ENCODE measurements around the gene UMOD. TPM values are rescaled to one million over a fixed set of nuclear protein-coding genes. Genes with fewer than 3 reads are reported as not detected.

The UMOD gene
- total RNA-seq, 1 donor from 2014 or later = not detected

DNA sequence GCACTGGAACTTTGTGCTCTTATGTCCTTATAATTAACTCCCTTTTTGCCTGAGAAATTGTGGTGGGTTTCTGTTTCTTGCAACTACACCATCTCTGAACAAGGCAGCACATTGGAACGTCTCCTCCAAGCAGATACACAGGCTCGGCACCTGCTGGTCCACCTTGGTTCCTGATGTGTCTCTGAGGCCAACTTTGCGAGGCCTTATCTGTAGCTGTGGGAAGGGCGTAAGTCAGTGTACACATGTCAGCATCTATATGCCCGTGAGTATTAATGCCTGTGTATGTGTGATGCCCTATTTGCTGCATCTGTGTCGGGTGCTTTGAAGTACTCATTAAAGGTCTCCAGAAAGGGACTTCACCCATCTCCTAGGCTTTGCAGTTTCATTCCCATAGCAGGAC lies 42.7 kb downstream of the UMOD start:
- H3K27ac Mint-ChIP-seq (ENCODE audit: unreplicated experiment) = no peak overlapping the region
- H3K36me3 Mint-ChIP-seq (ENCODE audit: unreplicated experiment) = no peaks in the 10 kb centered on the region
- DNase-seq = no peak
- no peak overlapping the region for H3K4me3 Mint-ChIP-seq (ENCODE audit: unreplicated experiment)
- no peaks in the 10 kb centered on the region for H3K4me1 Mint-ChIP-seq (ENCODE audit: low read depth, unreplicated experiment)
- H3K9me3 Mint-ChIP-seq (ENCODE audit: unreplicated experiment) = no peaks in the 10 kb centered on the region
- peaks cover 3% of the 10 kb centered on the region for H3K27me3 Mint-ChIP-seq (ENCODE audit: unreplicated experiment)
- TF ChIP-seq, protein P1, sequence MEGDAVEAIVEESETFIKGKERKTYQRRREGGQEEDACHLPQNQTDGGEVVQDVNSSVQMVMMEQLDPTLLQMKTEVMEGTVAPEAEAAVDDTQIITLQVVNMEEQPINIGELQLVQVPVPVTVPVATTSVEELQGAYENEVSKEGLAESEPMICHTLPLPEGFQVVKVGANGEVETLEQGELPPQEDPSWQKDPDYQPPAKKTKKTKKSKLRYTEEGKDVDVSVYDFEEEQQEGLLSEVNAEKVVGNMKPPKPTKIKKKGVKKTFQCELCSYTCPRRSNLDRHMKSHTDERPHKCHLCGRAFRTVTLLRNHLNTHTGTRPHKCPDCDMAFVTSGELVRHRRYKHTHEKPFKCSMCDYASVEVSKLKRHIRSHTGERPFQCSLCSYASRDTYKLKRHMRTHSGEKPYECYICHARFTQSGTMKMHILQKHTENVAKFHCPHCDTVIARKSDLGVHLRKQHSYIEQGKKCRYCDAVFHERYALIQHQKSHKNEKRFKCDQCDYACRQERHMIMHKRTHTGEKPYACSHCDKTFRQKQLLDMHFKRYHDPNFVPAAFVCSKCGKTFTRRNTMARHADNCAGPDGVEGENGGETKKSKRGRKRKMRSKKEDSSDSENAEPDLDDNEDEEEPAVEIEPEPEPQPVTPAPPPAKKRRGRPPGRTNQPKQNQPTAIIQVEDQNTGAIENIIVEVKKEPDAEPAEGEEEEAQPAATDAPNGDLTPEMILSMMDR (IDR thresholded peaks at IDR 0.05; ENCODE audit: partially characterized antibody, unreplicated experiment) = no peak

GRCh38 chr16:20308801-20309590 lies 43.5 kb downstream of the UMOD start:
- Mint-ChIP-seq H3K9me3 (ENCODE audit: unreplicated experiment) (no peaks in the 10 kb centered on the region), H3K27me3 (ENCODE audit: unreplicated experiment) (peaks cover 3% of the 10 kb centered on the region), H3K4me1 (ENCODE audit: low read depth, unreplicated experiment) (no peaks in the 10 kb centered on the region), H3K36me3 (ENCODE audit: unreplicated experiment) (no peaks in the 10 kb centered on the region), H3K27ac (ENCODE audit: unreplicated experiment) (no peak overlapping the region), H3K4me3 (ENCODE audit: unreplicated experiment) (no peak overlapping the region)
- TF ChIP-seq, protein P1 (IDR thresholded peaks at IDR 0.05; ENCODE audit: partially characterized antibody, unreplicated experiment) = no peak
- DNase-seq = no peak

- TF ChIP-seq, protein P1 (IDR thresholded peaks at IDR 0.05; ENCODE audit: partially characterized antibody, unreplicated experiment) = no peak
- Mint-ChIP-seq H3K36me3 (ENCODE audit: unreplicated experiment) (no peaks in the 10 kb centered on the region), H3K27ac (ENCODE audit: unreplicated experiment) (no peak overlapping the region), H3K4me3 (ENCODE audit: unreplicated experiment) (no peak overlapping the region), H3K27me3 (ENCODE audit: unreplicated experiment) (peaks cover 3% of the 10 kb centered on the region), H3K9me3 (ENCODE audit: unreplicated experiment) (no peaks in the 10 kb centered on the region), H3K4me1 (ENCODE audit: low read depth, unreplicated experiment) (no peaks in the 10 kb centered on the region)
- DNase-seq = no peak
Observed at GRCh38 chr16:20308266-20308665, 44.2 kb downstream of the UMOD start.

- Mint-ChIP-seq H3K27ac (ENCODE audit: unreplicated experiment) (no peak overlapping the region), H3K4me3 (ENCODE audit: unreplicated experiment) (no peak overlapping the region), H3K27me3 (ENCODE audit: unreplicated experiment) (peaks cover 3% of the 10 kb centered on the region), H3K4me1 (ENCODE audit: low read depth, unreplicated experiment) (no peaks in the 10 kb centered on the region), H3K9me3 (ENCODE audit: unreplicated experiment) (no peaks in the 10 kb centered on the region), H3K36me3 (ENCODE audit: unreplicated experiment) (no peaks in the 10 kb centered on the region)
- DNase-seq = no peak
- TF ChIP-seq, protein P1 (IDR thresholded peaks at IDR 0.05; ENCODE audit: partially characterized antibody, unreplicated experiment) = no peak
Observed at GRCh38 chr16:20307791-20308190, 44.7 kb downstream of the UMOD start.

DNA sequence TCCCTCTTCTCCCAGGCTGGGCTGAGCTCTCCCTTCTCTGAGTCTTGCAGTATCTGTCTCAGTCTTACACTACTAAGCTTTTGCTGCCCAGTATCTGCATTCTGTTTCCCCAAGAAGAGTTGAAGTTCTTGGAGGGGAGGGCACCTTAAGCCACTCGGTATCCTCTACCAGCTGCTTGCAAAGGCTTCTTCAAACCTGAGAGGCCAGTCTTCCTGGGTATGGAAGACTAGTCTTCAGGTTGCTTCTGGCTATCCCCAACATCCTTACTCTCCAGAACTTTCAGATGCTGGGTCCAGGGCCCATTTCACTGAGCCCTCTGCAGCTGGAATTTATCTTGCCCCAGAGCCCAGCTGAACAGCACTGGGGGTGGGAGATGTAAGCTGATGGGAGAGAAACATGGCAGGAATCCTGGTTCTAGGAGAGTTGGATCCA lies 45.3 kb downstream of the UMOD start:
- Mint-ChIP-seq H3K27ac (ENCODE audit: unreplicated experiment) (no peak overlapping the region), H3K4me1 (ENCODE audit: low read depth, unreplicated experiment) (peaks cover 2% of the 10 kb centered on the region), H3K27me3 (ENCODE audit: unreplicated experiment) (peaks cover 7% of the 10 kb centered on the region), H3K36me3 (ENCODE audit: unreplicated experiment) (no peaks in the 10 kb centered on the region), H3K9me3 (ENCODE audit: unreplicated experiment) (peaks cover 4% of the 10 kb centered on the region), H3K4me3 (ENCODE audit: unreplicated experiment) (no peak overlapping the region)
- no peak for DNase-seq
- TF ChIP-seq, protein P1 (IDR thresholded peaks at IDR 0.05; ENCODE audit: partially characterized antibody, unreplicated experiment) = no peak
